ENCODE results near the gene IFTAP. TPM values are rescaled to one million over a fixed set of nuclear protein-coding genes. Genes with fewer than 3 reads are reported as not detected.

Gene IFTAP
- total and polyA plus RNA-seq, 10 of the 15 experiments (the other 5 are each of a cell fraction or from before 2014, with no cell fraction given), result 0.32 to 1.0 (median 0.63) TPM; not detected in 2

DNA sequence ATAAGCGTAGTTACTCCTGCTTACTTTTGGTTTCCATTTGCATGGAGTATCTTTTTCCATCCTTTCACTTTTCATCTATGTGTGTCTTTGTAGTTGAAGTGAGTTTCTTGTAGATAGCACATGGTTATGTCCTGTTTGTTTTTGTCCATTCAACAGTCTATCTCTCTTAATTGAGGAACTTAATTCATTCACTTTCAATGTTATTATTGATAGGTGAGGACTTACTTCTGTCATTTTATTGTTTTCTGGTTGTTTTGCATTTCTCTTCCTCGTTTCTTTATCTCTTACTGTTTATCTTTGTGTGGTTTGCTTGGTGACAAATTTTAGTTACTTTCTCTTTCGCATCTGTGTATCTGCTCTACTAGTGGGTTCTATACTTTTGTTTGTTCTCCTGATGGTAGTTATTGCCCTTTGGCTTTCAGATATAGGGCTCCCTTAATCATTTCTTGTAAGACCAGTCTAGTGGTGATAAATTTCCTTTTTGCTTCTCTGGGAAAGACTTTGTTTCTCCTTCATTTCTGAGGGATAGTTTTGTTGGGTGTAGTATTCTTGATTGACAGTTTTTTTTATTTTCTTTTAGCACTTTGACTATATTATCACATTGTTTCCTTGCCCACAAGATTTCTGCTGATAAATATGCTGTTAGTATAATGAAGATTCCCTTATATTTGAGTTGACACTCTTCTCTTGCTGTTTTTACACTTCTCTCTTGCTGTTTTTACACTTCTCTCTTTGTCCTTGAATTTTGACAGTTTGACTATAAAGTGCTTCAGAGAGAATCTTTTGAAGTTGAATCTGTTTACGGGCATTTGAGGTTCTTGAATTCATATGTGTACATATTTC, 35.5 kb upstream of the IFTAP start:
- H3K79me2 ChIP-seq (ENCODE audit: control insufficient read depth, insufficient read depth, low read length), result no peaks in the 10 kb centered on the region
- H4K20me1 ChIP-seq (ENCODE audit: control insufficient read depth, insufficient read depth), result no peaks in the 10 kb centered on the region
- FAIRE-seq, result no peak
- CTCF ChIA-PET, result no interaction called here
- H3K4me3 ChIP-seq, result peak overlapping the region; percentile 29; the same call in 1 of the 2 replicates
- ATAC-seq, result peak; percentile 88
- DNase-seq (ENCODE audit: low read depth, low spot score), result peak; percentile 4
- no peak overlapping the region for H3K27ac ChIP-seq (ENCODE audit: control insufficient read depth, insufficient read depth)
- SMC1A ChIA-PET (ENCODE audit: uncharacterized antibody, unreplicated experiment), result interaction anchor here (1.0 kb wide), 1 partner anchor 18 kb away, joined by 4 read pairs; no protein-coding TSS in a partner anchor
- H3K36me3 ChIP-seq (ENCODE audit: control insufficient read depth in 2 of 2, insufficient read depth in 2 of 2, low read length in 1 of 2), result no peaks in the 10 kb centered on the region
- in situ Hi-C loops (cut with MboI), result no loop called here
- H2AFZ ChIP-seq (ENCODE audit: control insufficient read depth, low read depth, low read length), result peak overlapping the region; percentile 80
- no peaks in the 10 kb centered on the region for H3K27me3 ChIP-seq (replicated peaks in 1 of 2; ENCODE audit: control insufficient read depth in 2 of 2, insufficient read depth in 2 of 2, low read length in 1 of 2)
- intact Hi-C loops (cut with micrococcal nuclease; ENCODE audit: unreplicated experiment), result no loop called here
- H3K9ac ChIP-seq (ENCODE audit: control insufficient read depth, insufficient read depth, low read length), result no peak overlapping the region
- no TSS peak for BruUV-seq (replicated peaks)
- H3K4me1 ChIP-seq (ENCODE audit: control insufficient read depth, insufficient read depth, low read length), result no peaks in the 10 kb centered on the region
- RAD21 ChIA-PET (ENCODE audit: unreplicated experiment), result no interaction called here
- TF ChIP-seq, protein P1, sequence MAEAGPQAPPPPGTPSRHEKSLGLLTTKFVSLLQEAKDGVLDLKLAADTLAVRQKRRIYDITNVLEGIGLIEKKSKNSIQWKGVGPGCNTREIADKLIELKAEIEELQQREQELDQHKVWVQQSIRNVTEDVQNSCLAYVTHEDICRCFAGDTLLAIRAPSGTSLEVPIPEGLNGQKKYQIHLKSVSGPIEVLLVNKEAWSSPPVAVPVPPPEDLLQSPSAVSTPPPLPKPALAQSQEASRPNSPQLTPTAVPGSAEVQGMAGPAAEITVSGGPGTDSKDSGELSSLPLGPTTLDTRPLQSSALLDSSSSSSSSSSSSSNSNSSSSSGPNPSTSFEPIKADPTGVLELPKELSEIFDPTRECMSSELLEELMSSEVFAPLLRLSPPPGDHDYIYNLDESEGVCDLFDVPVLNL (IDR thresholded peaks at IDR 0.05; ENCODE audit: low read depth, low read length), result no peak
- TF ChIP-seq, protein P2, sequence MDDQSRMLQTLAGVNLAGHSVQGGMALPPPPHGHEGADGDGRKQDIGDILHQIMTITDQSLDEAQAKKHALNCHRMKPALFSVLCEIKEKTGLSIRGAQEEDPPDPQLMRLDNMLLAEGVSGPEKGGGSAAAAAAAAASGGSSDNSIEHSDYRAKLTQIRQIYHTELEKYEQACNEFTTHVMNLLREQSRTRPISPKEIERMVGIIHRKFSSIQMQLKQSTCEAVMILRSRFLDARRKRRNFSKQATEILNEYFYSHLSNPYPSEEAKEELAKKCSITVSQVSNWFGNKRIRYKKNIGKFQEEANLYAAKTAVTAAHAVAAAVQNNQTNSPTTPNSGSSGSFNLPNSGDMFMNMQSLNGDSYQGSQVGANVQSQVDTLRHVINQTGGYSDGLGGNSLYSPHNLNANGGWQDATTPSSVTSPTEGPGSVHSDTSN (IDR thresholded peaks at IDR 0.05; ENCODE audit: insufficient replicate concordance, low read depth, low read length), result no peak
- no peak for TF ChIP-seq MXI1 (IDR thresholded peaks at IDR 0.05; ENCODE audit: low read depth, low read length)
- TF ChIP-seq, protein P3, sequence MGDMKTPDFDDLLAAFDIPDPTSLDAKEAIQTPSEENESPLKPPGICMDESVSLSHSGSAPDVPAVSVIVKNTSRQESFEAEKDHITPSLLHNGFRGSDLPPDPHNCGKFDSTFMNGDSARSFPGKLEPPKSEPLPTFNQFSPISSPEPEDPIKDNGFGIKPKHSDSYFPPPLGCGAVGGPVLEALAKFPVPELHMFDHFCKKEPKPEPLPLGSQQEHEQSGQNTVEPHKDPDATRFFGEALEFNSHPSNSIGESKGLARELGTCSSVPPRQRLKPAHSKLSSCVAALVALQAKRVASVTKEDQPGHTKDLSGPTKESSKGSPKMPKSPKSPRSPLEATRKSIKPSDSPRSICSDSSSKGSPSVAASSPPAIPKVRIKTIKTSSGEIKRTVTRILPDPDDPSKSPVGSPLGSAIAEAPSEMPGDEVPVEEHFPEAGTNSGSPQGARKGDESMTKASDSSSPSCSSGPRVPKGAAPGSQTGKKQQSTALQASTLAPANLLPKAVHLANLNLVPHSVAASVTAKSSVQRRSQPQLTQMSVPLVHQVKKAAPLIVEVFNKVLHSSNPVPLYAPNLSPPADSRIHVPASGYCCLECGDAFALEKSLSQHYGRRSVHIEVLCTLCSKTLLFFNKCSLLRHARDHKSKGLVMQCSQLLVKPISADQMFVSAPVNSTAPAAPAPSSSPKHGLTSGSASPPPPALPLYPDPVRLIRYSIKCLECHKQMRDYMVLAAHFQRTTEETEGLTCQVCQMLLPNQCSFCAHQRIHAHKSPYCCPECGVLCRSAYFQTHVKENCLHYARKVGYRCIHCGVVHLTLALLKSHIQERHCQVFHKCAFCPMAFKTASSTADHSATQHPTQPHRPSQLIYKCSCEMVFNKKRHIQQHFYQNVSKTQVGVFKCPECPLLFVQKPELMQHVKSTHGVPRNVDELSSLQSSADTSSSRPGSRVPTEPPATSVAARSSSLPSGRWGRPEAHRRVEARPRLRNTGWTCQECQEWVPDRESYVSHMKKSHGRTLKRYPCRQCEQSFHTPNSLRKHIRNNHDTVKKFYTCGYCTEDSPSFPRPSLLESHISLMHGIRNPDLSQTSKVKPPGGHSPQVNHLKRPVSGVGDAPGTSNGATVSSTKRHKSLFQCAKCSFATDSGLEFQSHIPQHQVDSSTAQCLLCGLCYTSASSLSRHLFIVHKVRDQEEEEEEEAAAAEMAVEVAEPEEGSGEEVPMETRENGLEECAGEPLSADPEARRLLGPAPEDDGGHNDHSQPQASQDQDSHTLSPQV (IDR thresholded peaks at IDR 0.05), result no peak
- TF ChIP-seq, protein P4, sequence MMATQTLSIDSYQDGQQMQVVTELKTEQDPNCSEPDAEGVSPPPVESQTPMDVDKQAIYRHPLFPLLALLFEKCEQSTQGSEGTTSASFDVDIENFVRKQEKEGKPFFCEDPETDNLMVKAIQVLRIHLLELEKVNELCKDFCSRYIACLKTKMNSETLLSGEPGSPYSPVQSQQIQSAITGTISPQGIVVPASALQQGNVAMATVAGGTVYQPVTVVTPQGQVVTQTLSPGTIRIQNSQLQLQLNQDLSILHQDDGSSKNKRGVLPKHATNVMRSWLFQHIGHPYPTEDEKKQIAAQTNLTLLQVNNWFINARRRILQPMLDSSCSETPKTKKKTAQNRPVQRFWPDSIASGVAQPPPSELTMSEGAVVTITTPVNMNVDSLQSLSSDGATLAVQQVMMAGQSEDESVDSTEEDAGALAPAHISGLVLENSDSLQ (IDR thresholded peaks at IDR 0.05), result peak; percentile 49; the same call in 1 of the 2 replicates
- no peak for TF ChIP-seq LARP7 (IDR thresholded peaks at IDR 0.05)
- TF ChIP-seq CHD4 (IDR thresholded peaks at IDR 0.05), result no peak
- TF ChIP-seq BRCA1 (IDR thresholded peaks at IDR 0.05; ENCODE audit: low read depth, low read length), result no peak
- H3K4me2 ChIP-seq (ENCODE audit: control insufficient read depth, insufficient read depth), result peak overlapping the region; percentile 42; the same call in 1 of the 2 replicates
- 25% methylated on average over 4 of the region's 4 CpGs for WGBS (ENCODE audit: insufficient coverage, insufficient replicate concordance, low lambda C conversion rate, missing lambda C conversion rate)
- POLR2A ChIA-PET, result no interaction called here
- H3K9me3 ChIP-seq (replicated peaks; ENCODE audit: control insufficient read depth, insufficient read depth, low read length), result no peaks in the 10 kb centered on the region; the same call in 2 of the 3 replicates
